IPS-NIHi7 (cell line): ENCODE results near the gene KRTAP19-6.

Source experiments
- DNase-seq: peaks from one replicate; pipeline ENCODE4 v3.0.0; 2012; ENCODE audit warnings: mixed read lengths; ENCODE audit errors: extremely low spot score

KRTAP19-6 gene

DNA sequence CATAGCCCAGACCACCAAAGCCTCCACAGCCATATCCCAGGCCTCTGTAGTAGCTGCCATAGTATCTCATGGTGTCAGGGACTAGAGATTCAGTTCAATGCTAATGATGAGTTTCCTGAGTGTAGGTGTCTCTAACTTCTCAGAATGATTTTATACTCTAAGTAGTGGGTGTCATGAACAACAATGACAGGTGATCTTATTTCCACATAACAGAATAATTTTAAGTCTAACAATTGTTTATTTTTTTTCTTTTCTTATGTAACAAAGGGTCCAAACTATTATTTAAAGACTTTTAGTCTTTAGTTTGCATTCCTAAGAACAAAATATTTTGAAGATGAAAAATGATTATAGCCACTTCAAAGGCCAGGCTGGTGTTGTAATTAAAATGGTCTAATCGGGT lies at the start of gene KRTAP19-6:
KRTAP19-6 (minus strand) TSS at position 101 of the 400 bp plus-strand sequence; CDS start at position 70, 31 bp downstream.
- no peak for DNase-seq

GRCh38 chr21:30590297-30590696 lies 48.6 kb upstream of the KRTAP19-6 start, which contains the start of gene KRTAP22-2:
TSS of gene KRTAP22-2 (minus strand) at chr21:30590397.
- no peak for DNase-seq

GRCh38 chr21:30582870-30583269 lies 41.2 kb upstream of the KRTAP19-6 start:
- no peak for DNase-seq

DNA sequence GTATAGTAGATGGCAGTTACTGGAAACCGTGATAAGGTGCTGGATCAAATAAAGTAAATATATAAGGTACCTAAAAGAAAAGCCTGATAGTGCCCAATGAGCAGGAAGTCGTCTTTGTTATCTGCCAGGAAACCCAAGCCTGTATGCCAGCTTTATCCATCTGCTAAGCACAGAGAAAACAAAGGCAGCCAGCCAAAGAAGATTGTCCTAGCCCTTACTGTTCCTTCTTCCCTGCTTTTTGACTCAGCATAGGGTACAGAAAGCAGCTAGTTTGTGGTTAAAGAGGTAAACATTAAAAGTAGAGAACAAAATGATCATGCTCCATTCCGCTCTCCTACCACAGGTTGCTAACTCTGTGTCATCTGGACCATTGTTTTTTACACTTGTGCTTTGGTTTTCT lies 38.5 kb upstream of the KRTAP19-6 start:
- no peak for DNase-seq

DNA sequence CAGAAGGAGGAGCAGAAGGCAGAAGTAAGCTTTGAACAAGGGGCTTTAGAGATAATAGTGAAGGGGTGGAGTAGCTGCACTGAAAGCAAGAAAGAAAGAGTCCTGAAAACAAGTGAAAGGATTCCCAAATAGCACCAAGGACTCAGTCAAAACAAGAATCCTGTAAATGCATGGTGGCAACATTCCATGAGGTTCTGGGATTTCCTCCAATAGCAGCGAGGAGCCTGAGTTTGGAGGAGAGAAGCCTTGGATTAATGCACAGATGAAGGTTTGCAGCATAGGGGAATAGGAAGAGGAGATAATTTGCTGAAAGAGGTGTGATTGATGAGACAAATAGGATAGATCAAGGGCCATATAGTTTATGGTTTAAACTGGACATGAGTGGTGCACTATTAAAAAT lies 37.7 kb upstream of the KRTAP19-6 start:
- no peak for DNase-seq

- no peak for DNase-seq
These were observed 36.1 kb upstream of the KRTAP19-6 start for GRCh38 chr21:30577766-30578165.

- DNase-seq = no peak
These were observed 26.0 kb upstream of the KRTAP19-6 start for GRCh38 chr21:30567617-30568016.

- no peak for DNase-seq
These were observed 22.0 kb upstream of the KRTAP19-6 start for GRCh38 chr21:30563630-30564029.

DNA sequence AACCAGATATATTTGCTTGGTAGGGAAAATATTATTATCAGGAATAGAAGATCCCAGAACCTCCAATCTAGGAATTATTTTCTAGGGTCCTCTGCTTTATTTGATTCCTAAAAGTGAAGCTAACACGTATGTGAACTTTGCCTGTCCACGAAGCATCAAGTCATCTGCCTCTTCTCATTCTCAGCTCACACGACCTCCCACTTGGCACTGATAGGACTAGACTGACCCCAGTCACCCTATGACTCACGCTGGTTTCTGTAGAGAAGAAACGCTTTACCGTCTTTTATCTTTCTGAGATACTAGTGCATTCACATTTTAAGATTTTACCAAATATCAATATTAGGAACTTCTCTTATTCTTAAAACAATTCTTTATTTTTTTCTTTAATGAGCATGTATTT lies 21.4 kb upstream of the KRTAP19-6 start:
- no peak for DNase-seq

- no peak for DNase-seq
These were observed 20.3 kb upstream of the KRTAP19-6 start for GRCh38 chr21:30561957-30562356.

- no peak for DNase-seq
These were observed 19.7 kb upstream of the KRTAP19-6 start, which contains the start of gene KRTAP19-7 for GRCh38 chr21:30561264-30561895. TSS of gene KRTAP19-7 (minus strand) at chr21:30561314. CDS start at chr21:30561289, 25 bp downstream.

- DNase-seq = no peak
These were observed 13.4 kb upstream of the KRTAP19-6 start for GRCh38 chr21:30555095-30555494.

GRCh38 chr21:30552782-30553181 lies 11.1 kb upstream of the KRTAP19-6 start:
- no peak for DNase-seq

DNA sequence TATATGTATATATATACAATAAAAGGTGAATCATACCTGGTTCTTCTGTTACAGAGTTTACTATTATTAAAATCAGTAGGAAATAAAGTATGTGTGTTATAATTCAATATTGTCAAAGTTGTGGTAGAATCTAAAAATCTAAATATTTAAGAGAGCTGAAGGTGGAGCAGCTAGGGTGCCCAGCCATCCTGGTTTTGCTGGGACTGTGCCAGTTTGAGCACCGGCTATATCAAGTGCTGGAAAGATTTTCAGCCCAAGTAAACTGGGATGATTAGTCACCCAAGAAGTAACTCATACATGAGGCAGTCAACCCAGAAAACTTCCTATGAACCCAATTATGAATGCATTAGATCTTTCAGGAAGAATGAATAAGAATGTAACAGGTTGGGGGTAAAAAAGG lies 22.8 kb downstream of the KRTAP19-6 start:
- no peak for DNase-seq

- DNase-seq = no peak
These were observed 26.0 kb downstream of the KRTAP19-6 start for GRCh38 chr21:30515681-30516080.

GRCh38 chr21:30505621-30506205 lies 36.0 kb downstream of the KRTAP19-6 start:
- peak; percentile 23 for DNase-seq

DNA sequence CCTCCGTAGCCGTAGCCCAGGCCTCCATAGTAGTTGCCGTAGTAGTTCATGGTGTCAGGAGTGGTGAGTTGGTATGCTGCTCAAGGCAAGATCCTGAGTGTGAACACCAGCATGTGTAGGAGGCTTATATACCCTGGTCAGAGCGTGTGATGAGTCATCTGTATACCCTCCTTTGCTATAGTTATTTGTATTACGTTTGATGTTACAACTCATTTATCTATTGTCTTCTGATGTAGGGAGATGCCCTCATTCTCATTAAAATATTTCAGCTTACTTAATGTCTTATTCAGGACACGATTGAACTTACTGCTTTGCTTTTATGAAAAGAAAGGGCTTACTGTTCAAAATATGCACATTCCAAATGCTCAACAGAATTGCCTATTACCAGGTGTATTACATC lies 39.6 kb downstream of the KRTAP19-6 start, which contains the start of gene KRTAP19-5:
KRTAP19-5 (minus strand) TSS at position 101 of the 400 bp plus-strand sequence; CDS start at position 50, 51 bp downstream.
- no peak for DNase-seq

DNA sequence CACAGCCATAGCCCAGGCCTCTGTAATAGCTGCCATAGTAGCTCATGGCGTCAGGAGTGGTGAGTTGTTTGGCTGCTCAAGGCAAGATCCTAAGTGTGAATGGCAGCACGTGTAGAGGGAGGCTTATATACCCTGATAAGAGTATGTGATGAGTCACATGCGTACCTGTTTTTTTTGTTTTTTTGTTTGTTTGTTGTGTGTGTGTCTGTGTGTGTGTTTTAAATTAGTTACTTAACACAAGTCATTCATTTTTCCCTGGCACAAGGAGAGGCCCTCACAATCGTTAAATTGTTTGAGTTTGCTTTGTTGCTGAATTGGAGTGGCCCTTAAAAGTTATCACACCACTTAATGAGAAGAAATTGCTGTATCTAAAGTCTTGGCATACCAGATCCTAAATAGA lies 44.6 kb downstream of the KRTAP19-6 start, which contains the start of gene KRTAP19-4:
KRTAP19-4 (minus strand) TSS at position 101 of the 400 bp plus-strand sequence; CDS start at position 46, 55 bp downstream.
- DNase-seq = no peak

GRCh38 chr21:30491963-30492428 lies 49.7 kb downstream of the KRTAP19-6 start, which contains the start of gene KRTAP19-3:
TSS of gene KRTAP19-3 (minus strand) at chr21:30492013. CDS start at chr21:30491957, 56 bp downstream.
- no peak for DNase-seq
